Tibial nerve (tissue), 4 donors: ENCODE measurements around the gene KLHL17. TPM values are rescaled to one million over a fixed set of nuclear protein-coding genes. Genes with fewer than 3 reads are reported as not detected.

Experiments used
- DNase-seq, 2 donors: peaks; one replicate each; pipeline ENCODE4 v3.0.0-alpha.2; 2019; ENCODE audit warnings: low spot score in 2 of 2
- H3K27ac ChIP-seq, 4 donors: fragments of 200-600 bp; sonication (generic) in 3 of 4; one replicate each; pipeline ENCODE4 v1.5.1; 2017 to 2019; ENCODE audit warnings: mild to moderate bottlenecking in 1 of 4
- H3K27me3 ChIP-seq, 2 donors: fragments of 200-600 bp; sonication (generic) in 1 of 2; one replicate each; pipeline versions ENCODE4 v1.5.1 to v1.6.0; 2017 to 2019
- H3K36me3 ChIP-seq, 3 donors: fragments of 200-600 bp; sonication (generic); one replicate each; pipeline ENCODE4 v1.5.1; 2018 to 2019
- H3K4me1 ChIP-seq, 4 donors: fragments of 200-600 bp; sonication (generic) in 3 of 4; one replicate each; pipeline ENCODE4 v1.5.1; 2017 to 2019
- H3K4me3 ChIP-seq, 4 donors: fragments of 200-600 bp; sonication (generic) in 3 of 4; one replicate each; pipeline ENCODE4 v1.5.1; 2017 to 2019; ENCODE audit warnings: mild to moderate bottlenecking in 1 of 4, moderate library complexity in 1 of 4
- H3K9me3 ChIP-seq, 4 donors: fragments of 200-600 bp; sonication (generic) in 3 of 4; one replicate each; pipeline ENCODE4 v1.5.1; 2017 to 2019
- EP300 ChIP-seq, 2 donors: sonication (generic); formaldehyde crosslinking; IDR thresholded peaks; one replicate each; pipeline ENCODE4 v1.6.1; 2017; ENCODE audit warnings: antibody characterized with exemption in 2 of 2, mild to moderate bottlenecking in 1 of 2
- POLR2A ChIP-seq, 2 donors: fragments of 450-650 bp; IDR thresholded peaks; one replicate each; pipeline ENCODE4 v1.6.1; 2017; ENCODE audit warnings: antibody characterized with exemption in 2 of 2, mild to moderate bottlenecking in 2 of 2, moderate library complexity in 2 of 2
- WGBS, 2 donors: methylation state at CpG; one replicate each; pipeline ENCODE4 v1.1.5; 2018; 5-methylcytosine and 5-hydroxymethylcytosine counted together
- total RNA-seq, 4 donors: library from RNA; depleted of rRNA; stranded (reverse); fragments of >200 nt; gene quantifications; one replicate each; pipeline ENCODE4 v1.1.0, GENCODE V29; 2016
- TF ChIP-seq, protein P1 (sequence below), 5 experiments: fragments of 200-600 bp in 3 of 5; fragments of 450-650 bp in 2 of 5; sonication (generic) in 3 of 5; IDR thresholded peaks; one replicate each; pipeline ENCODE4 v1.5.1; 2016 to 2019; ENCODE audit warnings: antibody characterized with exemption in 5 of 5, mild to moderate bottlenecking in 3 of 5, moderate library complexity in 2 of 5

Gene KLHL17
- total RNA-seq, 4 donors from 2014 or later = 4.2 to 19.2 (median 11.9) TPM

DNA sequence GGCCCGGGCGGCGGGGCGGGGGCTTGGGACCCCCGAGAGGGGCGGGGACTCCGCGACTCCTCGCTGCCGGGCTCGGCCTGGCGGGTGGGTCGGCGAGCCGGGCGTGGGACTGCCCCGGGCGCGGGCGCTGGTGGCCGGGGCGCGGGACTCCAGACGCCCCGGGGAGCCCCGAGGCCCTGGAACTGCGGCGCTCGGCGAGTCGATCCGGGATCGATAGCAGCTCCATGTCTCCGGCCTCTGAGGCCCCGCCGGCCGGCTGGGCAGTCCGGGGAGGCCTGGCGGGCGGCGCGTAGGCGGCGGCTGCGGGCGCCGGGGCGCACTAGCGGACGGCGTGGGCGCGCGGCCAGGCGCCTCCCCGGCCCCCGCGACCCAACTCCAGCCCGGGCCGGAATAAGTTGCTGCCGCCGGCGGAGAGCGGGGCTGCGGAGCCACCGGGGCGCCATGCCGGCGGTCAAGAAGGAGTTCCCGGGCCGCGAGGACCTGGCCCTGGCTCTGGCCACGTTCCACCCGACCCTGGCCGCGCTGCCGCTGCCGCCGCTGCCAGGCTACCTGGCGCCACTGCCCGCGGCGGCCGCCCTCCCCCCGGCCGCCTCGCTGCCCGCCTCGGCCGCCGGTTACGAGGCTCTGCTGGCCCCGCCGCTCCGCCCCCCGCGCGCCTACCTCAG lies 36.3 kb upstream of the KLHL17 start:
- WGBS, 2 donors = 0% methylated on average over 11 to 35 of the region's 98 CpGs
- Histone ChIP-seq H3K27ac (peak overlapping the region in 2 of 4 donors; percentile 46 to 79), H3K4me3 (peak overlapping the region in 3 of 4 donors; percentile 43 to 55 (median 44)), H3K9me3 (no peaks in the 10 kb centered on the region), H3K36me3 (no peaks in the 10 kb centered on the region), H3K4me1 (peaks cover 0 to 56% (median 24%) of the 10 kb centered on the region in 4 donors), H3K27me3 (peaks cover 0 to 70% of the 10 kb centered on the region in 2 donors)
- no peak for DNase-seq
- TF ChIP-seq POLR2A (IDR thresholded peaks at IDR 0.05) = no peak
- no peak for TF ChIP-seq EP300 (IDR thresholded peaks at IDR 0.05)
- TF ChIP-seq, protein P1, sequence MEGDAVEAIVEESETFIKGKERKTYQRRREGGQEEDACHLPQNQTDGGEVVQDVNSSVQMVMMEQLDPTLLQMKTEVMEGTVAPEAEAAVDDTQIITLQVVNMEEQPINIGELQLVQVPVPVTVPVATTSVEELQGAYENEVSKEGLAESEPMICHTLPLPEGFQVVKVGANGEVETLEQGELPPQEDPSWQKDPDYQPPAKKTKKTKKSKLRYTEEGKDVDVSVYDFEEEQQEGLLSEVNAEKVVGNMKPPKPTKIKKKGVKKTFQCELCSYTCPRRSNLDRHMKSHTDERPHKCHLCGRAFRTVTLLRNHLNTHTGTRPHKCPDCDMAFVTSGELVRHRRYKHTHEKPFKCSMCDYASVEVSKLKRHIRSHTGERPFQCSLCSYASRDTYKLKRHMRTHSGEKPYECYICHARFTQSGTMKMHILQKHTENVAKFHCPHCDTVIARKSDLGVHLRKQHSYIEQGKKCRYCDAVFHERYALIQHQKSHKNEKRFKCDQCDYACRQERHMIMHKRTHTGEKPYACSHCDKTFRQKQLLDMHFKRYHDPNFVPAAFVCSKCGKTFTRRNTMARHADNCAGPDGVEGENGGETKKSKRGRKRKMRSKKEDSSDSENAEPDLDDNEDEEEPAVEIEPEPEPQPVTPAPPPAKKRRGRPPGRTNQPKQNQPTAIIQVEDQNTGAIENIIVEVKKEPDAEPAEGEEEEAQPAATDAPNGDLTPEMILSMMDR (IDR thresholded peaks at IDR 0.05) = no peak

DNA sequence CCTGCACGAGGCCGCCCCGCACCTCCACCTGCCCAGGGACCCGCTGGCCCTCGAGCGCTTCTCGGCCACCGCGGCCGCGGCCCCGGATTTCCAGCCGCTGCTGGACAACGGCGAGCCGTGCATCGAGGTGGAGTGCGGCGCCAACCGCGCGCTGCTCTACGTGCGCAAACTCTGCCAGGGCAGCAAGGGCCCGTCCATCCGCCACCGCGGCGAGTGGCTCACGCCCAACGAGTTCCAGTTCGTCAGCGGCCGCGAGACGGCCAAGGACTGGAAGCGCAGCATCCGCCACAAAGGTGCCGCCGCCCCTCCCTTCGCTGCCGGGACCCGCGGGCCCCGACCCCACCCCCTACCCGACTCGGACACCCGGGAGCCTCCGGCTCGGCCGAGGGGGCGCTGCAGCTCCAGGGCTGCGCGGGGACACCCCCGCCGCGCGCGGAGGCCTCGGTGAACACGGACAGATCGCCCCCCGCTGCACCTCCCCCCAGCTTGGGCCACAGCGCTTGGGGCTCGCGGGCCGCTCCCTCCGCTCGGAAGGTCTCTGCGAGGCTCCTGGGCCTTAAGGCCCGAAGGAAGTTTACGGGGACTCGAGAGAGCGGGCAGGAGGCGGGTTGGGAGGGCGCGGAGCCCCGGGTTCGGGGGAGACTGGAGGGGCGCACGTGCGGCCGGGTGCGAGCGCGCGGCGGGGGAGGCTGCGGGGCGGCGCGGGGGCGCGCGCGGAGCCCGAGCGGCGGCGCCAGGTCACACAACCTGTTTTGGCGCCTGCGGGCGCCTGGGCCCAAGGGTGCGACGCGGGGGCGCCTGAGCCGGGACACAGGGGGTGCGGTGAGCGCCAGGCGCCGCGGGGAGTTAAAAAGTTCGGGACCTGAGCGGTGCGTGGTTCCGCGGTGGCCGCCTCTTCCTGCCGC lies 35.5 kb upstream of the KLHL17 start:
- no peaks in the 10 kb centered on the region for H3K36me3 ChIP-seq
- WGBS, 2 donors = 1% methylated on average over 96 of the region's 120 CpGs; no CpG with 5 or more reads in 1 of the 2 donors
- H3K4me3 ChIP-seq = peak overlapping the region; percentile 43 to 55 (median 46)
- TF ChIP-seq EP300 (IDR thresholded peaks at IDR 0.05) = no peak
- TF ChIP-seq, protein P1 (IDR thresholded peaks at IDR 0.05) = no peak
- TF ChIP-seq POLR2A (IDR thresholded peaks at IDR 0.05) = no peak
- H3K9me3 ChIP-seq = no peaks in the 10 kb centered on the region
- H3K27me3 ChIP-seq = peaks cover 0 to 62% of the 10 kb centered on the region in 2 donors
- peaks cover 0 to 55% (median 24%) of the 10 kb centered on the region in 4 donors for H3K4me1 ChIP-seq
- peak overlapping the region in 2 of 4 donors; percentile 46 to 79 for H3K27ac ChIP-seq
- no peak for DNase-seq

DNA sequence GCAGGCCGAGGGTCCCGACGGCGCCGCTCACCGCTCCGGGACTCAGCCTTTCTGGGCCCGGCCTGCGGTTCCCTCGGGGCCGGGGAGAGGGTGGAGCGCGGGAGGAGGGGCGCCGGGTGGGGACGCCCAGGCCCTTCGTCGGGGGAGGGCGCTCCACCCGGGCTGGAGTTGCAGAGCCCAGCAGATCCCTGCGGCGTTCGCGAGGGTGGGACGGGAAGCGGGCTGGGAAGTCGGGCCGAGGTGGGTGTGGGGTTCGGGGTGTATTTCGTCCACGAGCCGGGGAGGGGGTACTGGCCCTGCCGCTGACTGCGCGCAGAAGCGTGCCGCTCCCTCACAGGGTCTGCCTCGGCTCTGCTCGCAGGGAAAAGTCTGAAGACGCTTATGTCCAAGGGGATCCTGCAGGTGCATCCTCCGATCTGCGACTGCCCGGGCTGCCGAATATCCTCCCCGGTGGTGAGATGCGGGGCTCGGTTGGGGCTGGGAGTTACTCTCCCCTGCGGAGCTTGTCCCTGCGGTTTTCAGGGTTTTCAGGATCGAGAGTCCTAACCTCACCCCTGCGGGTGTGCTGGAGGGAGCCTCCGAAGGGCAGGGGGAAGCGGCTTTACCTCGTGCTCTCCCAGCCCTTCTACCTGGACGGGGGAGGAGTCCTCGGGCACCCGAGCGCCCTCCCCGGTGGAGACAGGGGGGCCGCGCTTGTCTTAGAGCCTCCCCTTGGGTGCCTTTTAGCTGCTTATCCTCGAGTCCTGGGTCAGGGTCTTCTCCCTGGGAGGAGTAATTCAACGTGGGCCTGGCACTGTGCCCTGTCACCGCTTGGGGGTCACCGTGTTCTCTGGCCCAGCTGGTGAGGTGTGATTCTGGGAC lies 34.6 kb upstream of the KLHL17 start:
- Histone ChIP-seq H3K4me3 (peak overlapping the region in 3 of 4 donors; percentile 21 to 55 (median 44)), H3K27ac (peak overlapping the region in 1 of 4 donors; percentile 79), H3K9me3 (no peaks in the 10 kb centered on the region), H3K36me3 (no peaks in the 10 kb centered on the region), H3K4me1 (peaks cover 0 to 46% (median 17%) of the 10 kb centered on the region in 4 donors), H3K27me3 (peaks cover 0 to 54% of the 10 kb centered on the region in 2 donors)
- WGBS, 2 donors = 9 to 11% methylated on average over 26 to 48 of the region's 65 CpGs
- DNase-seq = no peak
- TF ChIP-seq EP300 (IDR thresholded peaks at IDR 0.05) (no peak), POLR2A (IDR thresholded peaks at IDR 0.05) (no peak)
- TF ChIP-seq, protein P1 (IDR thresholded peaks at IDR 0.05) = no peak

DNA sequence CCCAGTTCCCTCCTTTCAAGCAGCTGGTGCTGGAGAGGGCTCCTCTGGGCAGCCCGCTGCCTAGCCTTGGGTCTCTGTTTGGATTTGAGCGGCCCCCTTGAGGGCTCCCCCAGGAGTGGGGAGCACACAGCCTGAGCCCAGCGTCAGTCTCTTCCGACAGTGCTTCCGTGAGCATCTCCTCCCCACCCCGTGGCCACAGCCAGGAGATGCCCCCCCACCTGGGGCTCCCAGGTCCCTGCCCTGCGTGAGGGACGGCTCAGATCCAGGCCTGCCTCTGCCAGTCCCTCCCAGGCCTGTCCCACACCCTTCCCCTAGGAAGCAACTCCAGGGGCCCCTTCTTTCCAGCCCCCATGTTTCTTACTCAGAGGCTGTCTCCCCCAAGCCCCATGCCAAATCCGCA lies 33.1 kb upstream of the KLHL17 start:
- no peak for DNase-seq
- H3K36me3 ChIP-seq = no peaks in the 10 kb centered on the region
- H3K27me3 ChIP-seq = peaks cover 0 to 55% of the 10 kb centered on the region in 2 donors
- no peaks in the 10 kb centered on the region for H3K9me3 ChIP-seq
- TF ChIP-seq EP300 (IDR thresholded peaks at IDR 0.05) (no peak), POLR2A (IDR thresholded peaks at IDR 0.05) (no peak)
- TF ChIP-seq, protein P1 (IDR thresholded peaks at IDR 0.05) = no peak
- 57 to 71% methylated on average over 8 to 9 of the region's 9 CpGs for WGBS, 2 donors
- no peak overlapping the region for H3K27ac ChIP-seq
- no peak overlapping the region for H3K4me3 ChIP-seq
- H3K4me1 ChIP-seq = peaks cover 0 to 34% (median 11%) of the 10 kb centered on the region in 4 donors
